ENCODE data around the gene GMEB1.

GRCh38 chr1:28675924-28676257 lies 7.3 kb downstream of the GMEB1 start:
- TF ChIP-seq, protein P1, sequence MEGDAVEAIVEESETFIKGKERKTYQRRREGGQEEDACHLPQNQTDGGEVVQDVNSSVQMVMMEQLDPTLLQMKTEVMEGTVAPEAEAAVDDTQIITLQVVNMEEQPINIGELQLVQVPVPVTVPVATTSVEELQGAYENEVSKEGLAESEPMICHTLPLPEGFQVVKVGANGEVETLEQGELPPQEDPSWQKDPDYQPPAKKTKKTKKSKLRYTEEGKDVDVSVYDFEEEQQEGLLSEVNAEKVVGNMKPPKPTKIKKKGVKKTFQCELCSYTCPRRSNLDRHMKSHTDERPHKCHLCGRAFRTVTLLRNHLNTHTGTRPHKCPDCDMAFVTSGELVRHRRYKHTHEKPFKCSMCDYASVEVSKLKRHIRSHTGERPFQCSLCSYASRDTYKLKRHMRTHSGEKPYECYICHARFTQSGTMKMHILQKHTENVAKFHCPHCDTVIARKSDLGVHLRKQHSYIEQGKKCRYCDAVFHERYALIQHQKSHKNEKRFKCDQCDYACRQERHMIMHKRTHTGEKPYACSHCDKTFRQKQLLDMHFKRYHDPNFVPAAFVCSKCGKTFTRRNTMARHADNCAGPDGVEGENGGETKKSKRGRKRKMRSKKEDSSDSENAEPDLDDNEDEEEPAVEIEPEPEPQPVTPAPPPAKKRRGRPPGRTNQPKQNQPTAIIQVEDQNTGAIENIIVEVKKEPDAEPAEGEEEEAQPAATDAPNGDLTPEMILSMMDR (IDR thresholded peaks at IDR 0.05) = no peak
- TF ChIP-seq POLR2A (IDR thresholded peaks at IDR 0.05) (no peak), EP300 (IDR thresholded peaks at IDR 0.05) (no peak)
